Aorta (tissue), 5 donors: ENCODE measurements around the gene AFF3. TPM values are rescaled to one million over a fixed set of nuclear protein-coding genes. Genes with fewer than 3 reads are reported as not detected.
"Not testable (repeated sequence)": the region's sequence is repeated elsewhere in the genome, so short reads cannot be mapped to it uniquely, and the experiment has no call there.

Experiments
- ATAC-seq: fragments of 200-7000 bp; cut with Tn5 transposase; one replicate; pipeline ENCODE4 v1.9.1; 2022; ENCODE audit warnings: moderate library complexity; ENCODE audit not compliant: low FRiP score
- DNase-seq, 2 donors: peaks; one replicate each; pipeline ENCODE4 v3.0.0-alpha.2; 2020
- H3K27ac ChIP-seq, 2 donors: one replicate each; pipeline ENCODE4 v1.5.1; 2013; ENCODE audit warnings: low read length in 2 of 2, mild to moderate bottlenecking in 2 of 2, moderate library complexity in 2 of 2, control low read depth in 1 of 2, inconsistent platforms in 1 of 2, low read depth in 1 of 2
- H3K27me3 ChIP-seq, 2 donors: one replicate each; pipeline ENCODE4 v1.6.1; 2013; ENCODE audit warnings: control low read depth in 1 of 2, low read length in 1 of 2, mild to moderate bottlenecking in 1 of 2, moderate library complexity in 1 of 2; ENCODE audit not compliant: insufficient read depth in 2 of 2, control insufficient read depth in 1 of 2
- H3K36me3 ChIP-seq, 2 donors: one replicate each; pipeline ENCODE4 v1.6.1; 2013; ENCODE audit warnings: control low read depth in 1 of 2, low read length in 1 of 2, mild to moderate bottlenecking in 1 of 2; ENCODE audit not compliant: insufficient read depth in 2 of 2, control insufficient read depth in 1 of 2
- H3K4me1 ChIP-seq, 2 donors: one replicate each; pipeline ENCODE4 v1.6.1; 2013; ENCODE audit warnings: low read length in 2 of 2, control low read depth in 1 of 2, mild to moderate bottlenecking in 1 of 2, moderate library complexity in 1 of 2; ENCODE audit not compliant: insufficient read depth in 2 of 2, control insufficient read depth in 1 of 2
- H3K4me3 ChIP-seq, 2 donors: one replicate each; pipeline ENCODE4 v1.5.1; 2013; ENCODE audit warnings: low read length in 2 of 2, control low read depth in 1 of 2, mild to moderate bottlenecking in 1 of 2
- H3K9me3 ChIP-seq: one replicate; pipeline ENCODE4 v1.6.1; 2013; ENCODE audit warnings: mild to moderate bottlenecking, low read length; ENCODE audit not compliant: control insufficient read depth
- WGBS, 2 donors: extraction: QIAGEN DNeasy Blood & Tissue Kit; methylation state at CpG; one replicate each; pipeline ENCODE4 v1.1.7; 2013; 5-methylcytosine and 5-hydroxymethylcytosine counted together
- intact Hi-C, 2 donors: fragments of 100-400 bp; cut with DNase I; formaldehyde crosslinking; loops; one replicate each; pipeline versions ENCODE4 v1.14.2 to v1.15.0; 2022
- polyA plus RNA-seq, 2 donors: library from polyadenylated mRNA; stranded (reverse); fragments of 200-250 nt; gene quantifications; one replicate each; pipeline ENCODE4 v1.2.3, GENCODE V29; 2013
- total RNA-seq, 2 donors: library from RNA; stranded (reverse); fragmentation: NEBNext Ultra II Directional; extraction: Animal tissue kit (Norgen Biotek cat#: 25700); gene quantifications; one replicate each; pipeline ENCODE4 v1.2.1, GENCODE V29; 2021
- donor health status: healthy with polysubstance abuse.
- donor health status: Bipolar disorder and iron deficiency.
- donor health status: DM: no; HTN: no; CAD: no.
- donor health status: DM: no; HTN: no; CAD: no.
- donor health status: DM: yes; HTN: yes; CAD: no.

The AFF3 gene
- total and polyA plus RNA-seq, 4 donors = 0.25 to 15.7 (median 5.5) TPM

DNA sequence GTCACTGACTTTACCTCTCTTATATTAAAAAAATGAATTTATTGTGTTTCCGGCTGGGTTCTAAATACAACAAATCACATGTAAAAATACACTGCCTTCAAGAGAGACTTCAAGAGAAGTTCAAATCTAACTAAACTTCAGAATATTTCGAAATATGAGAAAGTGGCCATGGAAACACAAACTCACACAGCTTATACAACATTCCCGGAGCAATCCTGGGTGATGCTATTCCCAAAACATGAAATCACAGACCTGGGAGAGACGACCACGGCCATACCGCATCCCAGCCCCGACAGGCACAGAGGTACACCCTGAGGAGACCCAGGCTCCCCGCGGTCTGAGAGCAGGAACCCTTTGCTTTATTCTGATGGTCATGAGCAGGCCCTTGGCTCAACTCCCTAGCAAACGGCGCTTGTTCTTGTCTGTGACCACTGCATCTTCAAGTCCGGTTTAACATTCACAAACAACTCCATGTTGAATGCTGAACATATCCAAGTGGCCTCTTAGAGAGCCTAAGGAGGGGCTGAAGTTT lies 467.2 kb downstream of the AFF3 start:
- WGBS, 2 donors = 60 to 69% methylated on average over 12 of the region's 12 CpGs
- no peaks in the 10 kb centered on the region for H3K36me3 ChIP-seq
- H3K4me3 ChIP-seq = no peak overlapping the region
- no peak overlapping the region for H3K27ac ChIP-seq
- intact Hi-C loops = no loop called here
- H3K9me3 ChIP-seq = no peaks in the 10 kb centered on the region
- peaks cover 0 to 2% of the 10 kb centered on the region in 2 donors for H3K4me1 ChIP-seq
- H3K27me3 ChIP-seq = no peaks in the 10 kb centered on the region
- DNase-seq (no peak), ATAC-seq (no peak)

DNA sequence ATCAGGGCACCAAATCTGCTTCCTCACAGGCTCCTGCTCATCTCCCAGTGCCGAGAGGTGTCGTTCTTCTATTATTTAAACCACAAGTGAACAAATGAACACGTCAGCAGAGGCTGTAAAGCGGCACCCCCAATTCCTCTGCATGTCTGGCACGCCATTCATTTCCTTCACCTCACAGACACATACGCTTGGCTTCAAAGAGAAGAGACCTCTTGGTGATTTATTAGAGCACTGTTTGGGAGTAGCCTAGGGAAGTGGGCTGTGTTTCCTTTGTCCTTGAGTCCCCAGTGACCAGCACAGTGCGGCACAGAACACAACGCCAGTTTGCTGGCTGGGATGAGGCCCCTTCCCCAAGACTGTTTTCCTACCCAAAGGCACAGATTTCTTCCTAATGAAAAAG lies 468.3 kb downstream of the AFF3 start:
- intact Hi-C loops = no loop called here
- 97 to 98% methylated on average over 8 of the region's 8 CpGs for WGBS, 2 donors
- H3K36me3 ChIP-seq = no peaks in the 10 kb centered on the region
- H3K9me3 ChIP-seq = no peaks in the 10 kb centered on the region
- no peak overlapping the region for H3K4me3 ChIP-seq
- DNase-seq = no peak
- no peak overlapping the region for H3K27ac ChIP-seq
- H3K27me3 ChIP-seq = no peaks in the 10 kb centered on the region
- ATAC-seq = no peak
- no peaks in the 10 kb centered on the region for H3K4me1 ChIP-seq

DNA sequence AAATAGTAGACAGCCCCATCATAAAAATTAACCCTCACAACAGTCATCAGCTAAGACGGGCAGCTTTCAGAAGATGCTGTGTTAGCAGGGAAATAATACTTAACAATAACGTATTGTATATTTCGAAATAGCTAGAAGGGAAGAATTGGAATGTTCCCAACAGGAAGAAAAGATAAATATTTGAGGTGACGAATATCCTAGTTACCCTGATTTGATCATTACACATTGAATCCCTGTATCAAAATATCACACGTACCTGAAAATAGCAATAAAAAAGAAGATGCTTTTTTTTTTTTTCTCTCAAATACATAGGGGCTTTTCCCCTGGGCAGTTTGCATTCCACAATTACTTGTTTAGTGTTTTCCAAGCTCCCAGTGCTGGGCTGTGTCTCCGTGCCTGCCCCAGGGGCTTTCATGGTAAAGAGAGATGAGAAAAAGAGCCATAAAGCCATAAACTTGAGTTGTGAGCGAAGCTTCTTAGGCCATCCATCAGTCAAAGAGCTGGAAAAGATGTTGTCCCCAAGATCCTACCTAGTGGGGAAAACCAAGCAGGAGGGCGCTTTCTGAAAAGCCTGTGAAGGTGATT lies 469.5 kb downstream of the AFF3 start:
- ATAC-seq (no peak), DNase-seq (no peak)
- Histone ChIP-seq H3K36me3 (no peaks in the 10 kb centered on the region), H3K27ac (no peak overlapping the region), H3K9me3 (no peaks in the 10 kb centered on the region), H3K4me1 (no peaks in the 10 kb centered on the region), H3K27me3 (no peaks in the 10 kb centered on the region), H3K4me3 (no peak overlapping the region)
- intact Hi-C loops = no loop called here
- 77% methylated on average over 8 of the region's 8 CpGs for WGBS, 2 donors

DNA sequence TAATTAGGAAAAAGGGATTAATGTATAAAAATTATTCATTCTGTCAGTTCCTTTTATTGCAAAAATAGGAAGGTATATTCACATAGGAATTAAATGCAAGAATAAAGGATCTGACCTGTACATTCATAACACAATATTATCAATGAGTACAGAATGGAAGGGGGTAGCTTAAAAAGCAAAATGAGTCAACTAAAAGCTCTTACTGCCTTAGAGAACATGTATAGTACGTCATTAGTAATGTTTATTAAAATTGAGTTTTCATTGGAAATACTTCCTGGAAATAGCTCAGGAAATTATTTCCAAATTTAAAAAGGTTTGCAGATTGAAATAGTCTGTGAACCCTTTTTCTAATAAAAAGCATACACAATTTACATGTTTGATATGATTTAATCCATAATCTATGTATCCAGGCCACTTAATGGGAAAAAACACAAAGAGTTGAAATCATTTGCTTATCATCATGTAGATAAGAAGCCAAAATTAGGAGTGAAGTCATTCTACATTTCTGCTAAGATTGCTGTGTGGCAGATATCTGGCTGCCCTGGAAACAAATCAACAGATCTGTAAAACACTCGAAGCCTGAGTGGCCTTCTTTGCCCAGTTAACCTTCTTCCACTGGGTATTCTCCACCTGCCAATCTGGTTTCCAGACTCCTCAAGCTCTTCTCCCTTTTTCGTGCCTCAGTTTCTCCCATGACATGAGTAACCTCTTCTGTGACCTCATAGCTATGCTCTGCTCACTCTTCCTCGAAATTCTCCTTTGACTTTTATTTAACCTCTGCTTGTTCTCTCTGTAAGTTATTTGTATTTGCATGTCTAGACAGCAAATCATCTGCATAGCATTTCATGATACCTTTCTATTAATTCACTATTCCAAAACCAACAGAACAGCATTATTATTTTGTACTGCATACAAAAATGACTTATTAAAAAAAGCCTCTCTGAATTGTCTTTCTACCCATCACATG lies 471.3 kb downstream of the AFF3 start:
- WGBS, 2 donors = 2 to 3% methylated on average over 4 of the region's 4 CpGs
- no peaks in the 10 kb centered on the region for H3K36me3 ChIP-seq
- no peak overlapping the region for H3K4me3 ChIP-seq
- intact Hi-C loops = no loop called here
- no peaks in the 10 kb centered on the region for H3K27me3 ChIP-seq
- H3K9me3 ChIP-seq = no peaks in the 10 kb centered on the region
- ATAC-seq = peak; percentile 66
- peak overlapping the region; percentile 43 to 74 for H3K27ac ChIP-seq
- no peaks in the 10 kb centered on the region for H3K4me1 ChIP-seq
- DNase-seq = no peak

DNA sequence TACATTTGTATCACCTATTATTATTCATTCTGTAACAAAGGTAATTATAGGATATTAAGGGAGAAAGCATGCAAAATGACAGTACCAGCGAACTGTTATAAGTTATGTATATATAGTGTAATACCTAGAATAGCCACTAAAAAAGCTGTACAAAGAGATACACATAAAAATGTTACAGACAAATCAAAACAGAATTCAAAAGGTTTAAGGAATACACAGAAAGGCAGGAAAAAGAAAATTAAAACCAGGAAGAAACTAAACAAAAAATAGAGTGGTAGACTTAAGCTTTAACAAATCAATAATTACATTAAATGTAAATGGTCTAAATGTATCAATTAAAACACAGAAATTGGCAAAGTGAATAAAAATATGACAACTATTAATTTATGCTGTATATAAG lies 476.1 kb downstream of the AFF3 start:
- 95 to 99% methylated on average over 1 of the region's 1 CpG for WGBS, 2 donors
- no peaks in the 10 kb centered on the region for H3K9me3 ChIP-seq
- DNase-seq = no peak
- ATAC-seq = no peak
- H3K27ac ChIP-seq = no peak overlapping the region
- intact Hi-C loops = no loop called here
- H3K27me3 ChIP-seq = no peaks in the 10 kb centered on the region
- peaks cover 0 to 2% of the 10 kb centered on the region in 2 donors for H3K4me1 ChIP-seq
- H3K4me3 ChIP-seq = no peak overlapping the region
- no peaks in the 10 kb centered on the region for H3K36me3 ChIP-seq

DNA sequence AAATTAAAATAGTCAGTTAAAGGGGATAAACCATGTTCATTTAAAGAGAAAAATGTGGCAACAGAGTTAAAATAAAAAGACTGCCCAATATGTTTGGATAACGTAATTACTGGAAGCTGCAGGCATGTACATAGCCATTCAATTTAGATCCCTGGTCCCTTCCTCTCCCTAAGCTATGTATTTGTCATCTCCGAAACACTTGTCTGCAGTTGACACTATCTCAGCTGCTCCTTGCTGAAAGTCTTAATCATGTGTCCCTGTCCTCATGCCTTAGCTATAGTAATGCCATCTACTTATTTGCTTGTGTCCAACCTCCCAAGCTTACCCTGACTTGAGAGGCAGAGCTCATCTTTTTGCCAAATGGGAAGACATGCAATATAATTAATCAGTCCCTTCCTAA lies 478.7 kb downstream of the AFF3 start:
- Histone ChIP-seq H3K27ac (no peak overlapping the region), H3K36me3 (no peaks in the 10 kb centered on the region), H3K27me3 (no peaks in the 10 kb centered on the region), H3K4me3 (no peak overlapping the region), H3K4me1 (peaks cover 0 to 2% of the 10 kb centered on the region in 2 donors), H3K9me3 (no peaks in the 10 kb centered on the region)
- intact Hi-C loops = no loop called here
- WGBS, 2 donors = 86 to 93% methylated on average over 2 of the region's 2 CpGs
- DNase-seq (no peak), ATAC-seq (no peak)

DNA sequence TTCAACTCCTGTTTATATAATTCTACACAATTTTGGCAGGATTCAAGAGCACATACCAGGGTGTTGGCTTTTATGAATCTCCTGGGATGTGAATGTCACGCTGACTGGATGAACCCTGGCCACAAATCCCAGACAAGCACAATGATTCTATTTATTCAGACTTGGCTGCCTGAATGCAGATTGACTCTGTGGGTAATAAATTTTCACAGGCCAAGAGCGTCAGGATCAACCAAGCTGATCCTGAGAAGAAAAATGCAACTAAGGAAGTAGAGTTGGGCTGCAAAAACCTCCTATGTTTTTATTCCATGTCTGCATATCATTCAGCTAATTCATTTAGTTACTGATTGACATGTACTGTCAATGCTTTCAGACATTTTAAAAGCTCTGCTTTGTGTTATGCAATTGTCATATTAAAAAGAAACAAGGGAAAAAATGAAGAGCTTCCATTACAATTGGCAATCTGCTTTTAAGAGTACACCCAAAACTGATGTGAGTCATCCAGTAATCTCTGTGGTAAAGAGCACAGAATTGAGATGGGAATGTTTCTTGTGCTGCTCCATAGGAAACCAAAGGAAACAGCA lies 479.5 kb downstream of the AFF3 start:
- no peaks in the 10 kb centered on the region for H3K27me3 ChIP-seq
- H3K4me1 ChIP-seq = peaks cover 0 to 2% of the 10 kb centered on the region in 2 donors
- peak in 1 of 2 donors; percentile 57 for DNase-seq
- no peaks in the 10 kb centered on the region for H3K36me3 ChIP-seq
- intact Hi-C loops = no loop called here
- H3K4me3 ChIP-seq = no peak overlapping the region
- peak; percentile 87 for ATAC-seq
- H3K9me3 ChIP-seq = no peaks in the 10 kb centered on the region
- no peak overlapping the region for H3K27ac ChIP-seq
- 2 to 6% methylated on average over 2 of the region's 2 CpGs for WGBS, 2 donors

DNA sequence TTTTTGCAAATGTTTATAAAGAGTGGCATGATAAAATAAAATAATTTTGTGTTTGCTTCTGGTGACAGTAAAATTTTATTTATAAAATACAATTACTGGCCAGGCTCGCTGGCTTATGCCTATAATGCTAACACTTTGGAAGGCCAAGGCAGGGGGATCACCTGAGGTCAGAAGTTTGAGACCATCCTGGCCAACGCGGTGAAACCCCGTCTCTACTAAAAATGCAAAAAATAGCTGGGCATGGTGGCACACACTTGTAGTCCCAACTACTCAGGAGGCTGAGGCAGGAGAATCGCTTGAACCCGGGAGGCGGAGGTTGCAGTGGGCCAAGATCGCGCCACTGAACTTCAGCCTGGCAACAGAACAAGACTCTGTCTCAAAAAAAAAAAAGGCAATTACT lies 480.6 kb downstream of the AFF3 start:
- H3K36me3 ChIP-seq, DNase-seq, ATAC-seq, intact Hi-C loops, H3K4me1 ChIP-seq, H3K9me3 ChIP-seq, H3K27ac ChIP-seq, H3K27me3 ChIP-seq, H3K4me3 ChIP-seq: not testable (repeated sequence)
- WGBS, 2 donors = 74 to 77% methylated on average over 9 of the region's 9 CpGs
